Type B pancreatic cell (in vitro differentiated cells): ENCODE measurements around the gene SLCO3A1. TPM values are rescaled to one million over a fixed set of nuclear protein-coding genes. Genes with fewer than 3 reads are reported as not detected.

Experiments
- DNase-seq: peaks from one replicate; pipeline ENCODE4 v3.0.0; 2021; ENCODE audit warnings: mixed read lengths; ENCODE audit not compliant: unreplicated experiment; ENCODE audit errors: extremely low spot score
- H3K27ac Mint-ChIP-seq: 2 replicates; pipeline ENCODE4 v1.8.0; 2021; ENCODE audit warnings: mild to moderate bottlenecking, mixed read lengths
- H3K27me3 Mint-ChIP-seq: 2 replicates; pipeline ENCODE4 v1.8.0; 2021; ENCODE audit warnings: mixed read lengths
- H3K36me3 Mint-ChIP-seq: 2 replicates; pipeline ENCODE4 v1.8.0; 2021; ENCODE audit warnings: mixed read lengths
- H3K4me1 Mint-ChIP-seq: one replicate; pipeline ENCODE4 v1.8.0; 2021; ENCODE audit warnings: mixed read lengths; ENCODE audit not compliant: unreplicated experiment
- H3K4me3 Mint-ChIP-seq: 2 replicates; pipeline ENCODE4 v1.8.0; 2021; ENCODE audit warnings: mild to moderate bottlenecking, mixed read lengths
- H3K9me3 Mint-ChIP-seq: 2 replicates; pipeline ENCODE4 v1.8.0; 2021; ENCODE audit warnings: mixed read lengths
- CTCF ChIP-seq: fragments of 200-600 bp; sonication (generic); conservative IDR thresholded peaks from 2 replicates; pipeline ENCODE4 v1.5.0; 2021; ENCODE audit warnings: antibody characterized with exemption, mild to moderate bottlenecking
- total RNA-seq: library from RNA; stranded (reverse); gene quantifications from 2 replicates; pipeline ENCODE4 v1.2.1, GENCODE V29; 2021; ENCODE audit warnings: low replicate concordance

Gene SLCO3A1
- total RNA-seq, 1 donor from 2014 or later: 30.9 TPM

GRCh38 chr15:92113832-92114231 lies 260.3 kb downstream of the SLCO3A1 start:
- Mint-ChIP-seq H3K4me3 (no peak overlapping the region), H3K36me3 (peaks cover 4% of the 10 kb centered on the region), H3K27ac (no peak overlapping the region), H3K27me3 (no peaks in the 10 kb centered on the region), H3K9me3 (no peaks in the 10 kb centered on the region), H3K4me1 (peaks cover 20% of the 10 kb centered on the region)
- TF ChIP-seq CTCF: no peak
- DNase-seq: no peak

GRCh38 chr15:92115834-92116233 lies 262.3 kb downstream of the SLCO3A1 start:
- no peak for TF ChIP-seq CTCF
- H3K27me3 Mint-ChIP-seq: no peaks in the 10 kb centered on the region

GRCh38 chr15:92116330-92116729 lies 262.8 kb downstream of the SLCO3A1 start:
- Mint-ChIP-seq H3K4me1 (peaks cover 22% of the 10 kb centered on the region), H3K27ac (no peak overlapping the region)

More at GRCh38 chr15:92115834-92116233, 262.3 kb downstream of the SLCO3A1 start:
- Mint-ChIP-seq H3K27ac (no peak overlapping the region), H3K4me1 (peaks cover 20% of the 10 kb centered on the region), H3K36me3 (peaks cover 2% of the 10 kb centered on the region), H3K4me3 (no peak overlapping the region), H3K9me3 (peaks cover 1% of the 10 kb centered on the region)
- no peak for DNase-seq

GRCh38 chr15:92117261-92117731 lies 263.8 kb downstream of the SLCO3A1 start:
- no peak for DNase-seq
- H3K9me3 Mint-ChIP-seq: peaks cover 13% of the 10 kb centered on the region
- TF ChIP-seq CTCF: no peak
- H3K36me3 Mint-ChIP-seq: peaks cover 14% of the 10 kb centered on the region
- H3K27ac Mint-ChIP-seq: no peak overlapping the region
- no peaks in the 10 kb centered on the region for H3K27me3 Mint-ChIP-seq
- H3K4me1 Mint-ChIP-seq: peaks cover 22% of the 10 kb centered on the region
- H3K4me3 Mint-ChIP-seq: no peak overlapping the region

More at GRCh38 chr15:92116330-92116729, 262.8 kb downstream of the SLCO3A1 start:
- no peak overlapping the region for H3K4me3 Mint-ChIP-seq
- H3K9me3 Mint-ChIP-seq: peaks cover 6% of the 10 kb centered on the region
- DNase-seq: no peak
- H3K27me3 Mint-ChIP-seq: no peaks in the 10 kb centered on the region
- TF ChIP-seq CTCF: no peak
- peaks cover 7% of the 10 kb centered on the region for H3K36me3 Mint-ChIP-seq

GRCh38 chr15:92118162-92118935 lies 264.8 kb downstream of the SLCO3A1 start:
- Mint-ChIP-seq H3K27ac (no peak overlapping the region), H3K9me3 (peaks cover 13% of the 10 kb centered on the region), H3K4me1 (peaks cover 22% of the 10 kb centered on the region), H3K27me3 (no peaks in the 10 kb centered on the region), H3K36me3 (peaks cover 19% of the 10 kb centered on the region), H3K4me3 (no peak overlapping the region)
- TF ChIP-seq CTCF: no peak
- no peak for DNase-seq
